Measurements from ENCODE around the gene GLRX3.

GRCh38 chr10:130160775-130161174 lies 24.6 kb downstream of the GLRX3 start:
- TF ChIP-seq CTCF (IDR thresholded peaks at IDR 0.05) (no peak), POLR2A (IDR thresholded peaks at IDR 0.05) (no peak)
